ENCODE measurements around the gene FLNB. TPM values are rescaled to one million over a fixed set of nuclear protein-coding genes. Genes with fewer than 3 reads are reported as not detected.
A peak's percentile ranks its signal among the peaks of the same experiment; 100 is the strongest.

The FLNB gene
- total RNA-seq, 1 donor from 2014 or later: 83.3 TPM

DNA sequence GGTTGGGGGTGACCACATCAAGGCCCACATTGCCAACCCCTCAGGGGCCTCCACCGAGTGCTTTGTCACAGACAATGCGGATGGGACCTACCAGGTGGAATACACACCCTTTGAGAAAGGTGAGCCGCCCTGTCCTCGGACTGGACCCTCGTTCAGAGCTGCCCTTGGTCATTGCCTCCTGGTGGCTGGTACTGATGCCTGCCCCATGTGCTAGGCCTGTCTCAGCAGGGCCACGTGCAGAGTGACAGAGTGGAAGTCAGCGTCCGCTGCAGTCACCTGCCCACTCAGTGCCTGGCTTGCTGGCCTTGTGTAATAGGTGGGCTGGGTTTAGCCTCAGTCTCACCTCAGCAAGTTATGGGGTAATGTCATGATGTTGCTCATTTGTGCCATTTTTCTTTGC, 116.2 kb downstream of the FLNB start:
- Histone ChIP-seq H3K4me3 (no peak overlapping the region), H3K27me3 (ENCODE audit: low read depth) (no peaks in the 10 kb centered on the region), H3K36me3 (peaks cover 67% of the 10 kb centered on the region), H3K27ac (no peak overlapping the region), H3K9me3 (no peaks in the 10 kb centered on the region), H3K4me1 (peaks cover 13% of the 10 kb centered on the region)
- DNase-seq (no peak), ATAC-seq (no peak)
- TF ChIP-seq, protein P1, sequence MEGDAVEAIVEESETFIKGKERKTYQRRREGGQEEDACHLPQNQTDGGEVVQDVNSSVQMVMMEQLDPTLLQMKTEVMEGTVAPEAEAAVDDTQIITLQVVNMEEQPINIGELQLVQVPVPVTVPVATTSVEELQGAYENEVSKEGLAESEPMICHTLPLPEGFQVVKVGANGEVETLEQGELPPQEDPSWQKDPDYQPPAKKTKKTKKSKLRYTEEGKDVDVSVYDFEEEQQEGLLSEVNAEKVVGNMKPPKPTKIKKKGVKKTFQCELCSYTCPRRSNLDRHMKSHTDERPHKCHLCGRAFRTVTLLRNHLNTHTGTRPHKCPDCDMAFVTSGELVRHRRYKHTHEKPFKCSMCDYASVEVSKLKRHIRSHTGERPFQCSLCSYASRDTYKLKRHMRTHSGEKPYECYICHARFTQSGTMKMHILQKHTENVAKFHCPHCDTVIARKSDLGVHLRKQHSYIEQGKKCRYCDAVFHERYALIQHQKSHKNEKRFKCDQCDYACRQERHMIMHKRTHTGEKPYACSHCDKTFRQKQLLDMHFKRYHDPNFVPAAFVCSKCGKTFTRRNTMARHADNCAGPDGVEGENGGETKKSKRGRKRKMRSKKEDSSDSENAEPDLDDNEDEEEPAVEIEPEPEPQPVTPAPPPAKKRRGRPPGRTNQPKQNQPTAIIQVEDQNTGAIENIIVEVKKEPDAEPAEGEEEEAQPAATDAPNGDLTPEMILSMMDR (IDR thresholded peaks at IDR 0.05): no peak
- intact Hi-C loops (cut with DNase I): no loop called here

DNA sequence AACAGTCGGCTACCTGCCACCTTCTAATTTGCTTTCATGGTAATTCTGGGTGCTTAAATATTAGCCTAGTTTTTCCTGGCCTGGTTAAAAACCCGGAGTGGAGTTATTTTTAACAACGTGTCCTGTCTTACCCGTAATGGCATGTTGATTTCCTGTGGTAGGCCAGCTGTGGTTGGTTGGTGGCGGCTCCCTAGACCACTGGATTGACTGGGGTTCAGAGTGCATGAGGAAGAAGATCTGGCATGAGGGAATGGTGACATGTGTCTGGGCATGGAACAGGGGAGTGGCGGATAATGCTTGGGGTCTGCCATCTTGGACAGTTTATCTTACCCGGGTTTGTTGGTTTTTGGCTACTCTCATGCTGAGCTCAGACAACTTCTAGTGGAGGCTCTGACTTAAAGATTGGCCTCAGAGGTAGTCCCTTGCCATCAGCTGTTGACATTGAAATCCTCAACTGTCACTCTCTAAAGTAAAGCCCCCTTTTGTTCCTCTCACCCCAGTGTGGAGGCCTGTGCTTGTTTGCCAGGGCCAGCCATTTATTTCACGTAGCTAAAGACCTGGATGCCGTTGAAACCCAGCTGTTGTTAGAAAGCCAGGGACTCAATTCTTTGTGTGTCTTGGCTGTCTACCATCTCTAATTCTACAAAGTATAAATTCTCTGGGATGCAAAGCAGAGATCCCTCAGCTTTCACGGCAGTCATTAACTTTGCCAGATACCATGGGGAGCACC, 121.0 kb downstream of the FLNB start:
- H3K4me1 ChIP-seq: no peaks in the 10 kb centered on the region
- TF ChIP-seq, protein P1 (IDR thresholded peaks at IDR 0.05): no peak
- no peak overlapping the region for H3K4me3 ChIP-seq
- H3K36me3 ChIP-seq: peaks cover 84% of the 10 kb centered on the region
- intact Hi-C loops (cut with DNase I): no loop called here
- H3K9me3 ChIP-seq: no peaks in the 10 kb centered on the region
- no peak for ATAC-seq
- H3K27ac ChIP-seq: no peak overlapping the region
- no peaks in the 10 kb centered on the region for H3K27me3 ChIP-seq (ENCODE audit: low read depth)
- DNase-seq: no peak

DNA sequence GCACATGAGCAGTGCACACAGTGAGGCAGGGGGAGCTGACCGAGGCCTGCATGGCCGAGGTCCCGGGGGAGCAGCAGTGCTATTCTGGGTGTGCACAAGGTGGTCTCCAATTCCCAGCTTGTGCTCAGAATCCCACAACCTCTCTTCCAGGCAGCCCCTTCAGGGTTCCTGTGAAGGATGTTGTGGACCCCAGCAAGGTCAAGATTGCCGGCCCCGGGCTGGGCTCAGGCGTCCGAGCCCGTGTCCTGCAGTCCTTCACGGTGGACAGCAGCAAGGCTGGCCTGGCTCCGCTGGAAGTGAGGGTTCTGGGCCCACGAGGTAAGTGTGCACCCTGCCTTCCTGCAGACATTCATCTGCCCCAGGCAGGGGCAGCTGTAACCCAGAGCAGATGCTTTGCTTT, 122.4 kb downstream of the FLNB start:
- no peaks in the 10 kb centered on the region for H3K9me3 ChIP-seq
- no peak for DNase-seq
- H3K27ac ChIP-seq: no peak overlapping the region
- no peaks in the 10 kb centered on the region for H3K4me1 ChIP-seq
- H3K4me3 ChIP-seq: no peak overlapping the region
- intact Hi-C loops (cut with DNase I): no loop called here
- ATAC-seq: peak in 1 of 2 donors; percentile 12
- H3K36me3 ChIP-seq: peaks cover 83% of the 10 kb centered on the region
- no peaks in the 10 kb centered on the region for H3K27me3 ChIP-seq (ENCODE audit: low read depth)
- TF ChIP-seq, protein P1 (IDR thresholded peaks at IDR 0.05): no peak

DNA sequence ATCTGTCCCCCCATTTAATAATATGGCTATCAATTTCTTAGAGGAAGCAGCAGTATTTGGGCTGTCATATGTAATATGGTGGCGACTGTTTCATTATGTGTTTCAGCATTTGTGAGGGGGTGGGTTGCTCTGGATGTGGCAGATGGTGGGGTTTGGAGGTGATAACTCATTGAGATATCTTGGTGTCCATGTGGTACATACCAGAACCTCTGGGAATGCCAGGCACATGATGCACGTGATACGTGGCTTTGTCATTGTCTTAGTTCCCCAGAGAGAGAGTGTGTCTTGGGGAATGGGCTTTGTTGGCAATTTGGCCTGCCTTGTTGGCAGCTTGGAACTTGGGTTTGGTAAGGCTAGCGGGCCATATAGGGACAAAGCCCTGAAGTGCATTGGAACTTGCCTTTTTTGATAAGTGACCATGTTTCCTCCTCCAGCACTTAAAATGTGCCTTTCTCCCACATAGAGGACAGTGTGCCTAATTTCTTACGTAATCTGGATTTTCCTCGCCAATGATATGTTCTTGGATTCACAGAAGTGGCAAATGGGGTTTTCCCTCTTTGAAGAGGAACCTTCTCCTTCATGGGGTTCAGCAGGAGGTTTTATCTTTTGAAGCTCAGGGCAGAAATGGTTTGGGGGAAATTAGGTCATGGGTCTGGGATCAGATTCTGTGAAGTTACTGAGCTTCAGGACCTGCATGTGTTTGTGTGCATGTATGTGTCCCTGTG, 123.0 kb downstream of the FLNB start:
- ATAC-seq (no peak), DNase-seq (no peak)
- H3K9me3 ChIP-seq: no peaks in the 10 kb centered on the region
- TF ChIP-seq, protein P1 (IDR thresholded peaks at IDR 0.05): no peak
- intact Hi-C loops (cut with DNase I): no loop called here
- H3K27me3 ChIP-seq (ENCODE audit: low read depth): no peaks in the 10 kb centered on the region
- H3K36me3 ChIP-seq: peaks cover 83% of the 10 kb centered on the region
- H3K27ac ChIP-seq: no peak overlapping the region
- H3K4me1 ChIP-seq: no peaks in the 10 kb centered on the region
- no peak overlapping the region for H3K4me3 ChIP-seq

DNA sequence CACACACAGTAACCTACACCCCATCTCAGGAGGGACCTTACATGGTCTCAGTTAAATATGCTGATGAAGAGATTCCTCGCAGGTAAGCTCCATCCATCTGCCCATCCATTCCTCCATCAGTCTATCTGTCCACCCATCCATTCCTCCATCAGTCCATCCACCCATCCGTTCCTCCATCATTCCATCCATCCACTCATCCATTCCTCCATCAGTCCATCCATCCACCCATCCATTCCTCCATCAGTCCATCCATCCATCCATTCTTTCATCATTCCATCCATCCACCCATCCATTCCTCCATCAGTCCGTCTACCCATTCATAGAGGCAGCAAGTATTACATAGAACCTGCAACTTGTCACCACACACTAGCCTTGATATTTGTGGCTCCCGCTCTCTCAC, 124.6 kb downstream of the FLNB start:
- Histone ChIP-seq H3K36me3 (peaks cover 84% of the 10 kb centered on the region), H3K4me1 (no peaks in the 10 kb centered on the region), H3K27me3 (ENCODE audit: low read depth) (no peaks in the 10 kb centered on the region), H3K4me3 (no peak overlapping the region), H3K27ac (no peak overlapping the region), H3K9me3 (no peaks in the 10 kb centered on the region)
- TF ChIP-seq, protein P1 (IDR thresholded peaks at IDR 0.05): no peak
- no peak for ATAC-seq
- no peak for DNase-seq
- intact Hi-C loops (cut with DNase I): no loop called here

Data from lower lobe of right lung (tissue), 2 donors.